Measurements from ENCODE around the gene SLC22A23.

Gene SLC22A23

DNA sequence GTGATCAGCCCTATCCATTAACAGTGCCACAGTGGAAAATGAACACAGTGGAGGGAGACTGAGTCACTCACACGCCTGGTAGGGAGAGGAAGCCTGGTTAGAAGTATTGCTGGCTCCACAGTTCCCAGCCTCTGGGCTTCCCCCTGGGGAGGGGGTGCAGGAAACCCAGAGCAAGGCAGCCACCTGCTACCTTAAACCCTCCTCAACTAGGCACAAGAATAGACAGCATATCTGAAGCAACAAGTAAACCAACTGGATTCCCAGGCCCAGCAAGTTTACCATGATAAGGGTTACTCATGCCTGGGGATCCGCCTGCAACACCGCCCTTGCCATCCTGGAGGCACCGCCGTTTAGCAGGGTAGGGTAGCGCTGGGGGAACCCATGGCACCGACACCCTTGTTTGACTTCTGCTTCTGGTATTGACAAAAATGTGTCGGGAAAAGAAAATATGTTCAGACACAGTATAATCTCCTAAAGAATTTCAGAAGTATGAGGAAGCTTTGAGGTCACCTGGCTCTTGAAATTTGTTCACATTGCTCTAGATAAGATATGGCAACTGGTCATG is 38.3 kb downstream of the SLC22A23 start:
- H3K36me3 ChIP-seq, result no peaks in the 10 kb centered on the region
- no peaks in the 10 kb centered on the region for H3K9me3 ChIP-seq
- H3K4me3 ChIP-seq (ENCODE audit: low read depth in 1 of 2, low read length in 1 of 2), result no peak overlapping the region
- no peak overlapping the region for H3K27ac ChIP-seq
- no peaks in the 10 kb centered on the region for H3K4me1 ChIP-seq (ENCODE audit: control insufficient read depth in 1 of 2, insufficient read depth in 1 of 2, low read depth in 1 of 2, low read length in 1 of 2)
- peaks cover 45% of the 10 kb centered on the region for H3K27me3 ChIP-seq
- no peak for TF ChIP-seq CTCF (IDR thresholded peaks at IDR 0.05)

- Histone ChIP-seq H3K27me3 (peaks cover 34% of the 10 kb centered on the region), H3K36me3 (no peaks in the 10 kb centered on the region), H3K4me3 (ENCODE audit: low read depth in 1 of 2, low read length in 1 of 2) (no peak overlapping the region), H3K9me3 (no peaks in the 10 kb centered on the region), H3K4me1 (ENCODE audit: control insufficient read depth in 1 of 2, insufficient read depth in 1 of 2, low read depth in 1 of 2, low read length in 1 of 2) (no peaks in the 10 kb centered on the region), H3K27ac (no peak overlapping the region)
- TF ChIP-seq CTCF (IDR thresholded peaks at IDR 0.05), result no peak
Measured at GRCh38 chr6:3417473-3417872, 39.4 kb downstream of the SLC22A23 start.

DNA sequence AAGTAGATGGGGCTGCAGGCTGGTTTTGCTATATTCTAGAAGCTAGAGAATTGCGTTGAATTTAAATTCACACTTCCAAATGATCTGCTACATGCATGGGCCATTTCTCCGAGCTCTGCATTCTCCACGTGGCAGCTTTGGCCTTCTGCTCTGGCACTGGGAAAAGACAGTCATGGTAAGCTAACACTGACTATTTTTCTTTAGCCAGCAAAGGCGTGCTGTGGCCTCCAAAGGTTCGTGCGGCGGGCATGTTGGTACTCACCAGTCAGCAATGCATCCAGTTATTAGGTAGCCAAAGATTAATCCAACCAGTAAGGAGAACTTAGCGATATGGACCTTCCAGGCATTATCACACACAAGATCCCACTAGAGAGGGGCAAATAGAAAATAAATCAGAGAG is 41.4 kb downstream of the SLC22A23 start:
- TF ChIP-seq CTCF (IDR thresholded peaks at IDR 0.05), result no peak
- H3K36me3 ChIP-seq, result no peaks in the 10 kb centered on the region
- H3K4me3 ChIP-seq (ENCODE audit: low read depth in 1 of 2, low read length in 1 of 2), result no peak overlapping the region
- no peaks in the 10 kb centered on the region for H3K9me3 ChIP-seq
- peaks cover 14% of the 10 kb centered on the region for H3K27me3 ChIP-seq
- H3K27ac ChIP-seq, result no peak overlapping the region
- H3K4me1 ChIP-seq (ENCODE audit: control insufficient read depth in 1 of 2, insufficient read depth in 1 of 2, low read depth in 1 of 2, low read length in 1 of 2), result no peaks in the 10 kb centered on the region

DNA sequence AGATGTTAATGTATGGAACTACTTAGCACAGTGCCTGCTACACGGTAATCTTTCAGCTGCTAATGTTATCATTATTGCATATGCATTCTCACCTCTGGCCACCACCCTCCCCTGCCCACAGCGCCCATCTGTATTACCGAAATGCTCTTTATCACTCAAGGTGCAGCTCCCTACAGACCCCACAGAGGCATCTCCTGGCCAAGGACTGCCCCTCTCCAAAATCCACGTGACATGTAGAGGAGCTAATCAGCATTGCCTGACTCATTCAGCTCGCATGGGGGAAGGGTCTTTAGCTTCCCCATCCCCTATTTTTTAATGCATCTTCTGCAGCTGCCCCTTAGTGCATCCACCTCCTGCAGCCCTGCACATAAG is 41.8 kb downstream of the SLC22A23 start:
- Histone ChIP-seq H3K9me3 (no peaks in the 10 kb centered on the region), H3K27ac (no peak overlapping the region), H3K36me3 (no peaks in the 10 kb centered on the region), H3K4me1 (ENCODE audit: control insufficient read depth in 1 of 2, insufficient read depth in 1 of 2, low read depth in 1 of 2, low read length in 1 of 2) (no peaks in the 10 kb centered on the region), H3K27me3 (peaks cover 14% of the 10 kb centered on the region), H3K4me3 (ENCODE audit: low read depth in 1 of 2, low read length in 1 of 2) (no peak overlapping the region)
- TF ChIP-seq CTCF (IDR thresholded peaks at IDR 0.05), result no peak

DNA sequence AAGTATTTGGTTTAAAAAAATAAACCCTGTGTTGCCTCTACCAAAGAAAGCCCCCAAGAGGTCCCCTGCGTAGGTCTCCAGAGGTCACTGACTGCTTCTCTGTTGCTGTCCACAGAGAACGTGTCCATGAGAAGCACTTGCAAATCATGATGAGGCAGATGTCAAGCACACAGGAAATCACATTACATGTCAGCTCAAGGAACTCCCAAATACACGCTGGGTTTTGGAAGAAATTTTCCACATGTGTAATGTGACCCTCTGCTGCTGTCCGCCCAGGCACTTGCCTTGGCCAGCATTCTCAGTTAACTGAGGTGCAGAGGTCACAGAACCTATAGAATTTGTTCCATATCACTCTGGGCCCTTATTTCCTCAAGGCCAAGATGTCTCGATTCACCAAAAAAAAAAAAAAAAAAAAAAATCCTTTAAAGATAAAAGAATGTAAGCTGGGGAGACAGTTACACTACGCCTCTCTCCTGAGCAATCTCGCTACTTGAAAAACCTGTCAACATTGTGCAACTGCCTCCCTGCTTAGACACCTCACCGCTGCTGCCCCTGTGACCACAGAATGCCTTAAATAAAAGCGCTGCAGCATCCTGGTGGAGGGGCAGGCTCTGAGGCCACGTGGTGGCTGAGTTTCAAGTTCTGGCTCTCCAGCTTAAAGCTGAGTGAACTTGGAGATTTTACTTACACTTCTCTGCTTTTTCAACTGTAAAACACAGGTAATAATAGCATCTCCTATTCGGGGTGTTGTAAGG is 42.3 kb downstream of the SLC22A23 start:
- TF ChIP-seq CTCF (IDR thresholded peaks at IDR 0.05), result no peak

More for the DNA sequence above, 42.3 kb downstream of the SLC22A23 start:
- H3K27me3 ChIP-seq, result peaks cover 15% of the 10 kb centered on the region
- no peaks in the 10 kb centered on the region for H3K36me3 ChIP-seq
- H3K27ac ChIP-seq, result no peak overlapping the region
- H3K4me3 ChIP-seq (ENCODE audit: low read depth in 1 of 2, low read length in 1 of 2), result no peak overlapping the region
- H3K4me1 ChIP-seq (ENCODE audit: control insufficient read depth in 1 of 2, insufficient read depth in 1 of 2, low read depth in 1 of 2, low read length in 1 of 2), result no peaks in the 10 kb centered on the region
- no peaks in the 10 kb centered on the region for H3K9me3 ChIP-seq

Data from neutrophil (primary cell).